Ectodermal cell (in vitro differentiated cells): ENCODE results near the gene DPM2.
A peak's percentile ranks its signal among the peaks of the same experiment; 100 is the strongest.

Experiments
- H3K27ac ChIP-seq: 2 replicates; pipeline ENCODE4 v1.7.0; 2013; ENCODE audit warnings: mild to moderate bottlenecking, low read depth, low read length; ENCODE audit not compliant: insufficient read depth, poor library complexity, severe bottlenecking
- H3K27me3 ChIP-seq: 2 replicates; pipeline ENCODE4 v1.7.0; 2013; ENCODE audit warnings: mild to moderate bottlenecking, low read length; ENCODE audit not compliant: insufficient read depth, control insufficient read depth, poor library complexity, severe bottlenecking
- H3K36me3 ChIP-seq: one replicate; pipeline ENCODE4 v1.7.0; 2013; ENCODE audit warnings: low read length; ENCODE audit not compliant: control insufficient read depth, insufficient read depth
- H3K4me1 ChIP-seq: one replicate; pipeline ENCODE4 v1.7.0; 2013; ENCODE audit warnings: low read length; ENCODE audit not compliant: control insufficient read depth, insufficient read depth
- H3K4me3 ChIP-seq: 2 replicates; pipeline ENCODE4 v1.7.0; 2013; ENCODE audit warnings: low read depth, low read length, control low read depth; ENCODE audit not compliant: insufficient read depth
- H3K9me3 ChIP-seq: 2 replicates; pipeline ENCODE4 v1.7.0; 2013; ENCODE audit warnings: mild to moderate bottlenecking, low read length, moderate library complexity; ENCODE audit not compliant: control insufficient read depth
- WGBS, 2 experiments: methylation state at CpG; one replicate each; pipeline ENCODE4 v1.1.7; 2013; ENCODE audit warnings: missing lambda C conversion rate in 2 of 2; 5-methylcytosine and 5-hydroxymethylcytosine counted together

Gene DPM2

GRCh38 chr9:127909839-127910273 is 27.8 kb downstream of the DPM2 start:
- H3K27ac ChIP-seq, result no peak overlapping the region
- H3K4me3 ChIP-seq, result no peak overlapping the region
- H3K27me3 ChIP-seq, result no peaks in the 10 kb centered on the region
- peaks cover under 1% of the 10 kb centered on the region for H3K4me1 ChIP-seq
- no peaks in the 10 kb centered on the region for H3K36me3 ChIP-seq
- 88 to 90% methylated on average over 17 of the region's 17 CpGs for whole genome bisulfite sequencing, 2 experiments
- no peaks in the 10 kb centered on the region for H3K9me3 ChIP-seq

DNA sequence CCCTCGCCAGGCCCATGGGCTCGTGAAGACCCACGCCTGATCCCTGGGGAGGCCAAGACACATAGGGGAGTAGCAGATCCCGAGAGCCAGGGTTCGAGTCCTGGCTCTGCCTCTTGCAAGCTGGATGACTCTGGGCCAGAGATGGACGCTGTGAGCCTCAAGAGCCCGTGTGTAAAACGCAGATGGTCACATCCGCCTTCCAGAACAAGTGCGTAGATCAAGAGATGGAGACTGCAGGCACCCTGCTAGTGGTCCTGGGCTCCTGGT is 29.1 kb downstream of the DPM2 start:
- 95 to 97% methylated on average over 10 of the region's 10 CpGs for WGBS, 2 experiments
- no peaks in the 10 kb centered on the region for H3K36me3 ChIP-seq

DNA sequence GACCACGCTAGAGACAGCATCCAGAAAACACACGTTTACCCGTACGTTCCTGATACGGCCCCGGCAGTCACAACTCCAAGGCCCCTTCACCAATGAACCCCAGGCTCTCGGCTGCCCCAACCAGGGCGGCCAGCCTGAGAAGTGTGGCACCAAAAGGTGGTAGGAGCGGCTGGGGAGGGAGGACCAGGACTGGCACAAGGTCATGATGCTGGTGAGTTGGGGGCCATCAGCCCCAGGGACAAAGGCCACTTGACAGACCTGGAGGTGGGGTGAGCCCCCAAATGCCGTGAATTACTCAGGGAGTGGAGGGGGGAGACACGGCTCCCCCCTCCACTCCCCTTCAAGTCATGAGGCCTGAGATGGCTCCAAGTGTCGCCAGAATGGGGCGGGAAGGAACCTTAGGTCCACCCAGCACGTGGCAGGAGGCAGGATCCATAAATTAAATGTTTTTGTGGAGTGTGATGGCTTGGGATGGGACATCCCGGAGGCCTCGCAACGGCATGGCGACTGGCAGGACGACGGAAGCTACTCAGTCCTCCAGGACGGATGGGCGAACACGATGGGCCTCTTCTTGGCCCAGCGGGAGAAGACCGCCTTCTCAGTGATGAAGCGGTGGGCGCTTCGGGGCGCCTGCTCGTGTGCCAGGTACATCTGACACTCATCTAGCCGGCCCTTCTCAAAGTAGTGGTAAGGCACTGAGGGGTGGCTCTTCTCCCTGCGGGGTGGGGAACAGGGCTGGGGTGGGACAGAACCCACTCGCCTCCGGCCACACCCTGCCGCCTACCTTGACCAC is 29.6 kb downstream of the DPM2 start:
- Histone ChIP-seq H3K36me3 (no peaks in the 10 kb centered on the region), H3K9me3 (no peaks in the 10 kb centered on the region), H3K4me3 (no peak overlapping the region), H3K27ac (no peak overlapping the region), H3K27me3 (no peaks in the 10 kb centered on the region), H3K4me1 (peaks cover 13% of the 10 kb centered on the region)
- 87 to 89% methylated on average over 35 of the region's 35 CpGs for WGBS, 2 experiments

More for the DNA sequence above, 29.1 kb downstream of the DPM2 start:
- Histone ChIP-seq H3K9me3 (no peaks in the 10 kb centered on the region), H3K27me3 (no peaks in the 10 kb centered on the region), H3K27ac (no peak overlapping the region), H3K4me3 (no peak overlapping the region), H3K4me1 (peaks cover 13% of the 10 kb centered on the region)

GRCh38 chr9:127905788-127906191 is 31.9 kb downstream of the DPM2 start:
- WGBS, 2 experiments, result 89% methylated on average over 12 of the region's 12 CpGs
- Histone ChIP-seq H3K9me3 (no peaks in the 10 kb centered on the region), H3K4me3 (no peak overlapping the region), H3K36me3 (no peaks in the 10 kb centered on the region), H3K27me3 (no peaks in the 10 kb centered on the region), H3K27ac (no peak overlapping the region), H3K4me1 (peaks cover 13% of the 10 kb centered on the region)

DNA sequence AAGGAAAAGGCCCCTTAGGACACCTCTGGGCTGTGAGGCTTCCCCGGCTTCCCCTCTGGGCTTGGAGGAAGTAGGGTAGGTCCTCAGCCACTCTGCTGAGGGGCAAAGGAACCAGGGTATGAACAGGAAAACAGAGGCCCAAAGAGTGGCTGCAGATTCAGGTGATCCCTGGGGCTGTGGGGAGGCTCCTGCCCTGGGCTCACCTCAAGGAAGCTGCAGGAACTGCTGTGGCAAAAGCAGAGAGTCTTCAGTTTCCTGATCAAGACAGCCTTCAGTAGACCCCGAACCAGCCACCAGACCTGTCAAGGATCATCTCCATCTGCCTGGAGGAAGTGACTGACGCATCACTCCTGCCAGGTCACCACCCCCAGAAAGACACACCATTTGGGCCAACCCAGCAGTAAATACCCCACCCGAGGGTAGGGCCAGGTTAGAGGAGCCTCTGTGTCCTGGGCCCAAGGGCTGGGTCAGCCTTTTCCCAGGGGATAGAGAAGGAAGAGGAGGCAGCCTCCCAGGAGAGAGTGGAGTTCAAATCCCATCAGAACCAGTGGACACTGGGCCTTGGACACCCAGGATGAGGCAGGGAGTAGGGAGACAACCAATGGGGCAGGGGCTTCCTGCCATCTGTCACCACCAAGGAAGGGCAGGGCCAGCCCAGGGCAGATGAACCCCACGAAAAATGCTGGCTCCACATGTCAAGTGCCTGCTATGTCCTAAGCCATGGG is 32.5 kb downstream of the DPM2 start:
- Histone ChIP-seq H3K27me3 (no peaks in the 10 kb centered on the region), H3K4me3 (no peak overlapping the region), H3K36me3 (no peaks in the 10 kb centered on the region), H3K4me1 (peaks cover 13% of the 10 kb centered on the region), H3K9me3 (no peaks in the 10 kb centered on the region), H3K27ac (no peak overlapping the region)
- 90 to 91% methylated on average over 5 of the region's 5 CpGs for WGBS, 2 experiments

DNA sequence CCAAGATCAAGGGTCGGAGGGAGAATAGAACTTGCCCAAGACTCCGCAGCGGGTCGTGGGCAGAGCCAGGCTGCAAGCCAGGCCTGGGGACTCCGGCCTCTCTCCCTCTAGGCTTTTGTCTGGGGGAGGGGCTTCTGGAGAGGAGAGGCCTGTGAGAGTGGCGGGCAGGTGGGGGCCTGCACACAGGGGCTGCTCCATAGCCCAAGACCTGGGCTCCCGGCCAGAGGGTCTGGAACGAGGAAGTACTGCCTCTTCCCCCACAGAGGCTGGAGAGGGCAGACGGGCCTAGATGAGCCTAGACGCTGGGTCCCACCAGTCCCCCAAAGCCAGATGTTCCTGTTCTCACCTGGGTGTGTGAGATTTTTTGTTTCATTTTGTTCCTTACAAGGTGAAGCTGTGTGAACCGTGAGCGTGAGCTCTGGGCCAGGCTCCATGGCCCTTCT is 33.1 kb downstream of the DPM2 start:
- Histone ChIP-seq H3K4me3 (no peak overlapping the region), H3K36me3 (no peaks in the 10 kb centered on the region), H3K27ac (no peak overlapping the region), H3K4me1 (peaks cover 13% of the 10 kb centered on the region), H3K9me3 (no peaks in the 10 kb centered on the region), H3K27me3 (no peaks in the 10 kb centered on the region)
- WGBS, 2 experiments, result 78 to 80% methylated on average over 11 to 12 of the region's 12 CpGs

- H3K27ac ChIP-seq, result no peak overlapping the region
- H3K27me3 ChIP-seq, result no peaks in the 10 kb centered on the region
- H3K4me1 ChIP-seq, result peaks cover 13% of the 10 kb centered on the region
- H3K4me3 ChIP-seq, result no peak overlapping the region
- 60 to 63% methylated on average over 17 of the region's 17 CpGs for WGBS, 2 experiments
- H3K36me3 ChIP-seq, result no peaks in the 10 kb centered on the region
- H3K9me3 ChIP-seq, result no peaks in the 10 kb centered on the region
Observed at GRCh38 chr9:127903557-127904475, 33.8 kb downstream of the DPM2 start.

DNA sequence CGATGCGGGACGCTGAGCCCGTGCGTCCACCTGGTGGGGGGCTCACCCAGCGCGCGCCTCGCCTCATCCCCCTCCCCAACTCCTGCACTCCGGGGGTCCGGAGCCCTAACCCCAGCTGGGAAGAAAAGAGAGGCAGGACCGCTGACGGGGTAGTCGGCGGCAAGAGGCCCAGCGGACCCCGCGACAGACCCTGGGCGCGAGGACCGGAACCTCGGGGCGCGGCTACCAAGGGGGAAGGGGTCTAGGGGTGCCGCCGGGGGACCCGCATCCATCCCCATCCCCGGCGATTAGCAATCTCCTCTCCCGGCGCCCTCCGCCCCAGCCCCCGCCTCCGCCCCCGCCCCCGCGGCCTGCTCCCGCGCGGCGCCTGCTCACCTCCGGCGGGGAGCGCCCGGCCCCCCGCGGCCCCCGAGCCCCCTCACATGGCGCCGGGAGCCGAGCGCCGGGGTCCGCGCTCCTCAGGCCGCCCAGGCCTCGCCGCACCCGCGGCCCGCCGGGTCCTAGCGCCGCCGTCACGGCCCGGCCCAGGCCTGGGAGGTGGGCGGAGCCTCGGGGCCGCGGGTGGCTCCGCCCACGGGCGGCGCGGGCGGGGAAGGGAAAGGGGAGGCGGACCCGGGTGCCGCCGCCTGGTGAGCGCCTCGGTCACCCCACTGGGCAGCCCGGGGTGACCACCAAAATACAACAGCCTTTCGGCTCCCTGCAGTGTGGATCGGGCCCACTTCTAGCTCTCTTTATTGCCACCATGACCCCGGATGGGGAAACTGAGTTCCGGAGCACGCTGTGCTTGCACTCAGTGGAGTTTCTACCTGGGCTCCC is 38.3 kb downstream of the DPM2 start, which contains the start of gene ST6GALNAC6:
Gene ST6GALNAC6, minus strand, starts transcription at position 476 of the 816 bp plus-strand sequence. CDS start 1,622 bp downstream, outside the sequence.
- 2% methylated on average over 88 to 89 of the region's 89 CpGs for WGBS, 2 experiments
- peak within 1 kb of the TSS; percentile 84 for H3K4me3 ChIP-seq
- H3K27ac ChIP-seq, result no peak within 1 kb of the TSS
- peaks cover 21% of the 10 kb centered on the region for H3K4me1 ChIP-seq
- H3K27me3 ChIP-seq, result no peaks in the 10 kb centered on the region
- peaks cover 17% of the 10 kb centered on the region for H3K36me3 ChIP-seq
- H3K9me3 ChIP-seq, result no peaks in the 10 kb centered on the region

DNA sequence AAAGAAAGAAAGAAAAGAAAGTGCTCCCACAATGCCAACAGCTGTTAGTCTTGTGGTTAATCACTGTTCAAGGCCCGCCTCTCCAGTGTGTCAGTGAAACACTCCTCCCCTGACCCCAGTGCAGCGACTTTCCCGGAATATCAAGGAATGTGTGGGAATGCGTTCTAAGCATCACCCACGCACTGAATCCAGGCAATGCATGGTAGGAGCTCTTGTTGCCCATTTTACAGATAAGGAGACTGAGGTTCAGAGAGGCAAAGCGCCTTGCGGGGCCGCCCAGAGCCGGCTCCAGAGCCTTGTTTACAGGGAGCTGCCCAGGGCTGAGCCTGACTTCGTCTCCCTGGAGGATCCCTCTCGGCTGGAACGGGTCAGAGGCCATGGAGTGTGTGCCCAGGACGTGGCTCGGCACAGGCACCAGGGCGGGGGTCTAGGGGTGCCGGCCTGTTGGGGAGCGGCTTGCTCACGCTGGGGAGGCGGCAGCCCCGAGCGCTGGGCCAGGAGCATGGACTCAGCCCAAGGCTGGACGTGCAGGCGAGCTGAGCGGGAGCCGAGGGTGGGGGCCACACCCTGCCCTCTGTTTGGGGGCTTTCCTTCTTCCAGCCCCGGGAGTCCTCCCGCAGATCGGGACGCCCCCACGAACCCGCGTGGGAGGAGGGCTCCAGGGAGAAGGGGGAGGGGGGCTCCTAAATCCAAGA is 39.1 kb downstream of the DPM2 start:
- H3K4me3 ChIP-seq, result peak overlapping the region; percentile 84
- WGBS, 2 experiments, result 22 to 23% methylated on average over 32 of the region's 32 CpGs
- H3K36me3 ChIP-seq, result peaks cover 25% of the 10 kb centered on the region
- no peaks in the 10 kb centered on the region for H3K9me3 ChIP-seq
- H3K4me1 ChIP-seq, result peaks cover 14% of the 10 kb centered on the region
- H3K27ac ChIP-seq, result no peak overlapping the region
- H3K27me3 ChIP-seq, result no peaks in the 10 kb centered on the region
